HCT116 (cell line): ENCODE measurements around the gene UTF1.

Experiments used
- CEBPB ChIP-seq: IDR thresholded peaks from 2 replicates; pipeline ENCODE4 v1.6.1; 2012; ENCODE audit warnings: low read depth
- CTCF ChIP-seq, 3 experiments: fragments of 200-600 bp in 1 of 3; sonication (generic) in 1 of 3; IDR thresholded peaks in 2 of 3; conservative IDR thresholded peaks in 1 of 3; 2 replicates each; pipeline ENCODE4 v1.5.1; 2012 to 2017; ENCODE audit warnings: low read depth in 2 of 3, low read length in 2 of 3, antibody characterized with exemption in 1 of 3, borderline replicate concordance in 1 of 3, control low read depth in 1 of 3, mild to moderate bottlenecking in 1 of 3, mixed read lengths in 1 of 3, mixed run types in 1 of 3, moderate library complexity in 1 of 3; ENCODE audit not compliant: insufficient read depth in 1 of 3
- EGR1 ChIP-seq: IDR thresholded peaks from 2 replicates; pipeline ENCODE4 v1.6.1; 2012; ENCODE audit warnings: low read depth
- EZH2 ChIP-seq: fragments of 200-600 bp; sonication (generic); IDR thresholded peaks from 2 replicates; pipeline ENCODE4 v1.6.1; 2017; ENCODE audit warnings: antibody characterized with exemption, mixed run types
- EZH2phosphoT487 ChIP-seq: fragments of 200-600 bp; IDR thresholded peaks from 2 replicates; pipeline ENCODE4 v1.6.1; 2018; ENCODE audit warnings: antibody characterized with exemption, borderline replicate concordance
- JUND ChIP-seq: IDR thresholded peaks from 2 replicates; pipeline ENCODE4 v1.6.1; 2012
- POLR2A ChIP-seq: IDR thresholded peaks from 2 replicates; pipeline ENCODE4 v1.7.0; 2011; ENCODE audit warnings: borderline replicate concordance; ENCODE audit not compliant: insufficient read depth, insufficient read length; ENCODE audit errors: extremely low read depth
- SP1 ChIP-seq: IDR thresholded peaks from 2 replicates; pipeline ENCODE4 v1.6.1; 2012; ENCODE audit warnings: low read depth
- ZFX ChIP-seq: fragments of 450-650 bp; IDR thresholded peaks from 2 replicates; pipeline ENCODE4 v1.6.1; 2017
- ZNF274 ChIP-seq: fragments of 200-500 bp; sonication (Bioruptor generic); IDR thresholded peaks from 2 replicates; pipeline ENCODE4 v1.6.1; 2014; ENCODE audit warnings: mild to moderate bottlenecking, low read depth, low read length, inconsistent platforms

- TF ChIP-seq CTCF (IDR thresholded peaks at IDR 0.05 in 2 of 3, conservative IDR thresholded peaks at IDR 0.05 in 1 of 3; ENCODE audit: borderline replicate concordance in 1 of 3, insufficient read depth in 1 of 3, low read depth in 2 of 3, low read length in 2 of 3), result no peak
- TF ChIP-seq POLR2A, result no peak
- no peak for TF ChIP-seq CEBPB
- no peak for TF ChIP-seq EGR1
- TF ChIP-seq ZFX, result no peak
- TF ChIP-seq JUND, result no peak
- TF ChIP-seq SP1, result no peak
- TF ChIP-seq EZH2phosphoT487, result no peak
- no peak for TF ChIP-seq ZNF274
- no peak for TF ChIP-seq EZH2
Measured at GRCh38 chr10:133184591-133185244, 45.3 kb upstream of the UTF1 start.
